Loucy (cell line): ENCODE measurements around the gene NOCT.

Experiments
- H2AFZ ChIP-seq: fragments of 200-600 bp; sonication (generic); 2 replicates; pipeline ENCODE4 v1.6.0; 2016; ENCODE audit warnings: antibody characterized with exemption, mild to moderate bottlenecking, low read length, moderate library complexity
- H3F3A ChIP-seq: fragments of 200-600 bp; 2 replicates; pipeline ENCODE4 v1.6.0; 2016; ENCODE audit warnings: antibody characterized with exemption, low read depth, mild to moderate bottlenecking
- H3K27me3 ChIP-seq: fragments of 200-600 bp; sonication (generic); 2 replicates; pipeline ENCODE4 v1.6.1; 2014; ENCODE audit warnings: low read length, mild to moderate bottlenecking; ENCODE audit not compliant: insufficient read depth, poor library complexity, severe bottlenecking
- H3K36me3 ChIP-seq: fragments of 200-600 bp; sonication (generic); 2 replicates; pipeline ENCODE4 v1.6.1; 2016; ENCODE audit warnings: low read length; ENCODE audit not compliant: insufficient read depth
- H3K4me1 ChIP-seq: fragments of 200-600 bp; sonication (generic); 2 replicates; pipeline ENCODE4 v1.5.1; 2014; ENCODE audit warnings: low read length, mild to moderate bottlenecking; ENCODE audit not compliant: insufficient read depth, poor library complexity, severe bottlenecking
- H3K4me2 ChIP-seq: fragments of 200-600 bp; sonication (generic); 2 replicates; pipeline ENCODE4 v1.6.0; 2014; ENCODE audit warnings: antibody characterized with exemption, low read length, low read depth, mild to moderate bottlenecking; ENCODE audit not compliant: poor library complexity, severe bottlenecking
- H3K4me3 ChIP-seq: fragments of 200-600 bp; sonication (generic); 2 replicates; pipeline ENCODE4 v1.5.1; 2014; ENCODE audit warnings: low read length, mild to moderate bottlenecking, mixed read lengths; ENCODE audit not compliant: poor library complexity, severe bottlenecking
- H3K79me2 ChIP-seq: fragments of 200-600 bp; sonication (generic); 2 replicates; pipeline ENCODE4 v1.6.1; 2014; ENCODE audit warnings: low read length; ENCODE audit not compliant: insufficient read depth
- H3K9ac ChIP-seq: fragments of 200-600 bp; sonication (generic); 2 replicates; pipeline ENCODE4 v1.6.0; 2014; ENCODE audit warnings: mild to moderate bottlenecking, low read depth, low read length, moderate library complexity; ENCODE audit not compliant: poor library complexity, severe bottlenecking
- H3K9me2 ChIP-seq: fragments of 200-600 bp; sonication (generic); replicated peaks from 2 replicates; pipeline ENCODE4 v1.6.1; 2016; ENCODE audit warnings: low read depth, low read length, mixed read lengths
- H3K9me3 ChIP-seq: fragments of 200-600 bp; sonication (generic); 2 replicates; pipeline ENCODE4 v1.6.1; 2014; ENCODE audit warnings: mild to moderate bottlenecking, antibody characterized with exemption, low read length, low read depth; ENCODE audit not compliant: insufficient read depth
- H4K20me1 ChIP-seq: fragments of 200-600 bp; sonication (generic); 2 replicates; pipeline ENCODE4 v1.6.0; 2014; ENCODE audit warnings: antibody characterized with exemption, low read length, mild to moderate bottlenecking; ENCODE audit not compliant: insufficient read depth, poor library complexity, severe bottlenecking
- CTCF ChIP-seq: fragments of 200-600 bp; sonication (generic); conservative IDR thresholded peaks from 2 replicates; pipeline ENCODE4 v1.5.1; 2014; ENCODE audit warnings: mild to moderate bottlenecking, antibody characterized with exemption, low read length
- EZH2phosphoT487 ChIP-seq: fragments of 200-600 bp; IDR thresholded peaks from 2 replicates; pipeline ENCODE4 v1.6.1; 2018; ENCODE audit warnings: antibody characterized with exemption, mild to moderate bottlenecking, moderate library complexity, borderline replicate concordance

NOCT gene

GRCh38 chr4:139014371-139015268, 961 bp upstream of the NOCT start:
- Histone ChIP-seq H3K27me3 (no peaks in the 10 kb centered on the region), H3K4me2 (peak overlapping the region; percentile 92), H3K9me2 (no peaks in the 10 kb centered on the region), H3F3A (no peaks in the 10 kb centered on the region), H3K9ac (peak overlapping the region; percentile 84), H2AFZ (peak overlapping the region; percentile 84), H3K79me2 (peaks cover 37% of the 10 kb centered on the region), H3K9me3 (no peaks in the 10 kb centered on the region), H3K4me1 (peaks cover 34% of the 10 kb centered on the region), H4K20me1 (peaks cover 32% of the 10 kb centered on the region), H3K36me3 (no peaks in the 10 kb centered on the region), H3K4me3 (peak overlapping the region; percentile 96)
- TF ChIP-seq EZH2phosphoT487 (no peak), CTCF (no peak)

DNA sequence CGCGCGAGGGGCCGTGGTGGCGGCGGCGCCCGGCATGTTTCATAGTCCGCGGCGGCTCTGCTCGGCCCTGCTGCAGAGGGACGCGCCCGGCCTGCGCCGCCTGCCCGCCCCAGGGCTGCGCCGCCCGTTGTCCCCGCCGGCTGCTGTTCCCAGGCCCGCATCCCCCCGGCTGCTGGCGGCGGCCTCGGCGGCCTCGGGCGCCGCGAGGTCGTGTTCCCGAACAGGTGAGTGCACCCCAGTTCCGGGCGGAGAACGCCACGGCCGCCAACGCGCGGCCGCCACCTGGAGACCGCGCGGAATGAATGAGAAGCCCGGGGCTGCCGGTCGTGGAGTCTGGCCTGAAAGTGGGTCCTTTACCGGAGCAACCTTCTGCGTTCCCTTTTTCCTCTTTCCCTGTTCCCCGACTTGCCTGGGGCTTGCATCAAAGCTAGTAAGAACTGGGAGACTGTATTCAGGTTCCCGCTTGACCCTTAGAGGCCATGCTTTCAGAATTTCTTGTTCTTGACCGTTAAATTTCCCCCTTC, 429 bp downstream of the NOCT start:
- Histone ChIP-seq H3K9me3 (no peaks in the 10 kb centered on the region), H3K27me3 (no peaks in the 10 kb centered on the region), H3K4me2 (peak overlapping the region; percentile 87), H3F3A (no peaks in the 10 kb centered on the region), H3K9ac (peak overlapping the region; percentile 84), H3K4me1 (peaks cover 46% of the 10 kb centered on the region), H4K20me1 (peaks cover 45% of the 10 kb centered on the region), H3K36me3 (no peaks in the 10 kb centered on the region), H2AFZ (peak overlapping the region; percentile 88), H3K79me2 (peaks cover 51% of the 10 kb centered on the region), H3K4me3 (peak overlapping the region; percentile 96), H3K9me2 (no peaks in the 10 kb centered on the region)
- TF ChIP-seq CTCF (no peak), EZH2phosphoT487 (no peak)

DNA sequence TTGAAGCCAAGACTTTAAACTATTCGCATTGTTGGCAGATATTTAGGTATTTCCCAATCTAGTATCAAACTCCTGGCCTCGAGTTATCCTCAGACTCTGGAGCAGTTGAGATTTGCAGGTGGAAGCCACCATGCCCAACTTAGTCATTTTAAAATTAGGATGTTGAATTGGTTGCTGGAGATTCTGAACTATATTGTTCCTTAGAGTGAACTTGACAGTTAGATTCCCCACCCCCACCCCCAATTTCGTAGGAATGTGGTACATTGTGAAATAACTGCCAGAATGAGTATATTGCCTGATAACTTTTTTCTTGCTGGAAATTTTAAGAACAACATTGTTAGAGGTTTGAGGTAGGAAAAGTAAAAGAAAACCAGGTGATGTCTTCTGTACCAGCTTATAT, 2.3 kb downstream of the NOCT start:
- H3K4me3 ChIP-seq: peak overlapping the region; percentile 71
- no peaks in the 10 kb centered on the region for H3K36me3 ChIP-seq
- H3K4me1 ChIP-seq: peaks cover 52% of the 10 kb centered on the region
- H3K4me2 ChIP-seq: peak overlapping the region; percentile 87
- peak overlapping the region; percentile 44 for H3K9ac ChIP-seq
- H2AFZ ChIP-seq: no peak overlapping the region
- TF ChIP-seq CTCF: no peak
- no peak for TF ChIP-seq EZH2phosphoT487
- H3K9me2 ChIP-seq: no peaks in the 10 kb centered on the region
- H3F3A ChIP-seq: no peaks in the 10 kb centered on the region
- peaks cover 70% of the 10 kb centered on the region for H3K79me2 ChIP-seq
- H3K9me3 ChIP-seq: no peaks in the 10 kb centered on the region
- peaks cover 46% of the 10 kb centered on the region for H4K20me1 ChIP-seq
- no peaks in the 10 kb centered on the region for H3K27me3 ChIP-seq
